Measurements from ENCODE around the gene RELL1. TPM values are rescaled to one million over a fixed set of nuclear protein-coding genes. Genes with fewer than 3 reads are reported as not detected.
A peak's percentile ranks its signal among the peaks of the same experiment; 100 is the strongest.

The RELL1 gene
- polyA plus RNA-seq, 3 donors = 9.6 to 10.4 (median 10.2) TPM

- no peak for DNase-seq (ENCODE audit: low read depth in 3 of 3, low spot score in 2 of 3)
Observed at GRCh38 chr4:37604461-37604860, 81.7 kb downstream of the RELL1 start.

- DNase-seq (ENCODE audit: low read depth in 3 of 3, low spot score in 2 of 3) = no peak
Observed at GRCh38 chr4:37603711-37604110, 82.5 kb downstream of the RELL1 start.

GRCh38 chr4:37603070-37603468, 83.1 kb downstream of the RELL1 start:
- peak; percentile 48 to 61 (median 53) for DNase-seq (ENCODE audit: low read depth in 3 of 3, low spot score in 2 of 3)

- no peak for DNase-seq (ENCODE audit: low read depth in 3 of 3, low spot score in 2 of 3)
Observed at GRCh38 chr4:37602454-37603069, 83.6 kb downstream of the RELL1 start.

GRCh38 chr4:37601531-37601930, 84.6 kb downstream of the RELL1 start:
- DNase-seq (ENCODE audit: low read depth in 3 of 3, low spot score in 2 of 3) = no peak

- DNase-seq (ENCODE audit: low read depth in 3 of 3, low spot score in 2 of 3) = no peak
Observed at GRCh38 chr4:37599092-37599790, 86.9 kb downstream of the RELL1 start.

- DNase-seq (ENCODE audit: low read depth in 3 of 3, low spot score in 2 of 3) = no peak
Observed at GRCh38 chr4:37597034-37597433, 89.1 kb downstream of the RELL1 start.

- DNase-seq (ENCODE audit: low read depth in 3 of 3, low spot score in 2 of 3) = no peak
Observed at GRCh38 chr4:37595875-37596680, 90.1 kb downstream of the RELL1 start.

GRCh38 chr4:37594099-37594498, 92.1 kb downstream of the RELL1 start:
- DNase-seq (ENCODE audit: low read depth in 3 of 3, low spot score in 2 of 3) = no peak

GRCh38 chr4:37591349-37591748, 94.8 kb downstream of the RELL1 start:
- no peak for DNase-seq (ENCODE audit: low read depth in 3 of 3, low spot score in 2 of 3)

GRCh38 chr4:37590016-37590415, 96.2 kb downstream of the RELL1 start:
- no peak for DNase-seq (ENCODE audit: low read depth in 3 of 3, low spot score in 2 of 3)

- DNase-seq (ENCODE audit: low read depth in 3 of 3, low spot score in 2 of 3) = no peak
Observed at GRCh38 chr4:37588150-37588549, 98.0 kb downstream of the RELL1 start.

GRCh38 chr4:37586194-37586593, 100.0 kb downstream of the RELL1 start:
- no peak for DNase-seq (ENCODE audit: low read depth in 3 of 3, low spot score in 2 of 3)

- no peak for DNase-seq (ENCODE audit: low read depth in 3 of 3, low spot score in 2 of 3)
Observed at GRCh38 chr4:37584493-37585060, 101.6 kb downstream of the RELL1 start.

- DNase-seq (ENCODE audit: low read depth in 3 of 3, low spot score in 2 of 3) = no peak
Observed at GRCh38 chr4:37584071-37584470, 102.1 kb downstream of the RELL1 start.

- DNase-seq (ENCODE audit: low read depth in 3 of 3, low spot score in 2 of 3) = no peak
Observed at GRCh38 chr4:37573566-37573965, 112.6 kb downstream of the RELL1 start.

GRCh38 chr4:37568489-37568888, 117.7 kb downstream of the RELL1 start:
- no peak for DNase-seq (ENCODE audit: low read depth in 3 of 3, low spot score in 2 of 3)

- DNase-seq (ENCODE audit: low read depth in 3 of 3, low spot score in 2 of 3) = no peak
Observed at GRCh38 chr4:37567836-37568235, 118.3 kb downstream of the RELL1 start.

- DNase-seq (ENCODE audit: low read depth in 3 of 3, low spot score in 2 of 3) = no peak
Observed at GRCh38 chr4:37562592-37562991, 123.6 kb downstream of the RELL1 start.

GRCh38 chr4:37561803-37562207, 124.4 kb downstream of the RELL1 start:
- no peak for DNase-seq (ENCODE audit: low read depth in 3 of 3, low spot score in 2 of 3)

GRCh38 chr4:37561196-37561802, 124.9 kb downstream of the RELL1 start:
- no peak for DNase-seq (ENCODE audit: low read depth in 3 of 3, low spot score in 2 of 3)
